OCI-M2 (cell line): ENCODE measurements around the gene ZFYVE28.

Source experiments
- DNase-seq: peaks from one replicate; lab custom pipeline; 2025; ENCODE audit not compliant: unreplicated experiment; lab: John Stamatoyannopoulos, UW

The ZFYVE28 gene

DNA sequence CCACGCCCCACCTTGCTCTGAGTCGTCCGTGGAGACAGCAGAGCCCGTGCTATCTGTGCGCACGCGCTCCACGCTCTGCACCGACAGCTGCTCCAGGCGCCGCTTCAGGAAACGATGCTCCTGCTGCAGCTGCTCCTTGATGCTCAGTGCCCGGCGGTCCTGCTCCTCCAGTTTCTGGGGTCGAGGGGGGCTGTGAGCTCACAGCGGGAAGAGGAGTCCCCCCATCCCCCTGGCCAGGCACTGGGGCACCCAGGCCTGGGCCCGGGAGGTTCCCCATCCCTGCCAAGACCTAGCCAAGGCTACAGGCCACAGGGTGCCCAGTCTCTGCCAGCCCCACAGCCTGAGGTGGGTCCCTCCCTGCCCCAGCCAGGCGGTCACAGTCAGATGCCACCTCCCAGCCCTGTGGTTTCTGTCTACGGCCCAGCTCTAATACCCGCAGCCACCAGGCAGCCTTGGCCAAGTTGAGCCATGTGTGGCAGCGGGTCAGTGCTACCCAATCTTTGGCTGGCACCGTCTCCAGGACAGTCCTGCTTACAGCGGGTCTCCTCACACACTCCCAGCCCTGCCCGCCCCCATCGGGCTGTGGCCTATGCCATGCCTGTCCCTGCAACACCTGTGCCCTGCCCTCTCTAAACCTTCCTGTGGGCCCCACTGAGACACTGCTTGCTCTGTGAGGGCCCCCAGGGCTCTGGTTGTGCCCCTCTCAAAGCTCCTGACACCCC is 167.2 kb downstream of the ZFYVE28 start:
- no peak for DNase-seq

DNA sequence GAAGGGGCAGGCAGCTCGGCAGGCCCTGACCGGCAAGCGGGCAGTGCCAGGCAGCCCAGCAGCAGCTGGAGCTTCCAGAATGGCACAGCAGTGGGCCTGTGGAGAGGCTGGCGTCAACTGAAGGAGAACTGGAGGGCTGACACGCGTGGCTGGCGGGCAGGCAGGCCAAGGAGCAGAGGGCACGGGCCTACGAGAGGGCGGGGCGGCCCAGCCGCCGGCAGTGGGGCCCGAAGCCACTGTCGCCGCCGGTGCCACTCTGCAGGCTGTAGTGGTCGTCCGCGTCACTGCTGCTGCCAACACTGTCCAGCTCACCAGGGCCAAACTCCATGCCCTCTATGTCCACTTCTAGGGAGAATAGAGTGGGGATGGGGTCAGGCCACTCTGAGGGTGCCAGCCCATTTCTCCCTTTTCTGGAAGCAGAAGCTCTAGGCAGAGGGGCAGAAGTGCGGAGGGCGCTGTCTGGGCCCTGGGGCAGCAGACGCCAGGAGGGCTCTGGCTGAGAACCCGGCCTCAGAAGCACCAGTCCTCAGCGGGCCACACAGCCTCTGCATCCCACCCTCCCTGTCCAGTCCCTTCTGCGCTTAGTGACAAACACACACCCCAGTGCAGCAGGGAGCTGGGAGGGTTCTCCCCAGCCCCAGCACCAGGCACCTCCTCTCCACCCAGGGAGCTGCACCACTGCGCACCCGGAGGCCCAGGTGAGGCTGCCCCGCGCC is 167.9 kb downstream of the ZFYVE28 start:
- no peak for DNase-seq

DNA sequence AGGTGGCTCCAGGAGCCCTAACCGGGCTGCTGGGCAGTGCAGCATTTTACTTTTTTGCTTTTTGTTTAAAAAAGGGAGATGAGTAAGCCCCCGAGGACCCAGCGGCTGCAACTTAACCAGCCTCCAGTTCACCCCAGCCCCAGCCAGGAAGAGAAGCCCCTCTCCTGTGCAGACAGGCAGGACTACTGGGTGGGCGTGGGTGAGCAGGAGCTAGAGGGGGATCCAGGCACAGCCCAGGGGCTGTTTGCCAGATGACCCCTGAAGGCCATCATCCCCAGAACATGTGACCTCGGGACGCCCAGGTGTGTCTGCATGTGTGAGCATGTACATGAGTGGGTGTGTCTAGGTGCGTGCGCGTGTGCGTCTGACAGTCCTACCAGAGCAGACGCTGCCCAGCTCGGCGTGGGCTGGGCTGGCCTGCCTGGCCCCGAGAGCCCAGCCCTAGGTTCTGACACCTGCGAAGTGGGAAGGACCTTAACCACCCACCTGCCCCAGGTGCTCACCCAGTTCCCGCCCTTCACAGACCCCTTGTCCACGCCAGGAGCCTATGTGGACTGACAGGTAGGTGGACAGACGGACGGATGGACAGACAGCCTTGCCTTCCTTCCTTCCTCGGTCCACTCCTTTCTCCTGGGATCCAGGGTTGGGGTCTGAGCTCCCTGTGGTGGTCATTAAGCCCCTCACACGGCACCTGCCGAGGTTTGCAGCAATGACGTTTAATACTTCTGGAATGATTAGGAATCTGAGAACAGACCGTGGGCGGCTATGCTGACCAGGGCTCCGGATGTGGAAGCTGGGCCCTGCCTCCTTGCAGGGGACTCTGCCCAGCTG is 168.7 kb downstream of the ZFYVE28 start:
- DNase-seq: no peak

DNA sequence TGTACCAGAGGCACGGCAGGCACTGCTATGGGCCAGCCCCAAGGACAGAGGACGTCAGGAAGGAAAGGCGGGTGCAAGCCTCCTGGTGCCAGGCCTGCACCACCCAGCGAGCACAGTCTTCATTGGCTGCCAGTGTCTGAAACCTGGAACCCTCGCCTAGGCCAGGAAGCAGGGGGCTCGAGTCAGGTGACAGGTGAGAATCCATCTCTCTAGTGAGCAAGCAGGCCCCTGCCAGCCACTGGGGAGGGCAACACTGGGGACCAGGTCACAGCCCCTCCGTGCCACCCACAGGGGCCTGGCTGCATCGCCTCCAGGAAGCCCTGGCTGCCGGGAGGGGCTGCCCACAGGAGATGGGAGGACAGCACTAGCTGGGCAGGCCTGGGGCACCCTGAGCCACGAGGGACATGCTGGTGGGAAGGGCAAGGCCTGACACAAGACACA is 169.6 kb downstream of the ZFYVE28 start:
- no peak for DNase-seq

DNA sequence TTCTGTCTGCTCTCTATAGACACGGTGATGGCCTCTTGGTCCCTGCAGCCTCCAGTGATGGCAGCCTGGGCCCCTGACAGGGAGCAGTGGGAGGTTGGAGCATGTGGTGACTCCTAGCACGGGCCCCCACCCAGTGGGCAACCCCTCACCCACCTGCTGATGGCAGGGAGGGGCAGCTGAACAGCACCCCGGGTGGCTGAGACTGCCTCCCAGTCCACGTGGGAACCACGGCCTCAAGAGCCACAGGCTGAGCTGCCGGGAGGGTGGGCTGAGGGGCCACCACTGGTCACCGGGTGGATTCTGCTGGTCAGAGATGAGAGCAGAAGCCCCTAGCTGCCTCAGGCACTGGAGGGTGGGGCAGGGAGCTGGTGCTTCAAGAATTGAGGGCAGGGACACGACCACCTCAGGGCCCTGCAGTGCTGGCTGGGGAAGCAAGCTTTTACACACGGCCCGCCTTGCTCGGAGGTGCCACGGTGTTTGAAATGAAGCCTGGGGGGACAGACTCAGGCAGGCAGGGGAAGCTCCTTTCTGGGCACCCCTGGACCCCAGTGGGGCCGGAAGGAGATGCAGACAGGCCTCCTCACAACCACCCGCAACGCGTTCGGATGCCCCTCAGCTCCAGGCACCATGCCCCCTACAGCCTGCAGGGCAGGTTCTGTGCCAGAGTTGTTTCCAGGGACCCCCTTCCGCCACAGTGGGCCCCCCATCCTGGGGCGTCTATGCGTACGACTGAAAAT is 170.2 kb downstream of the ZFYVE28 start:
- DNase-seq: no peak

DNA sequence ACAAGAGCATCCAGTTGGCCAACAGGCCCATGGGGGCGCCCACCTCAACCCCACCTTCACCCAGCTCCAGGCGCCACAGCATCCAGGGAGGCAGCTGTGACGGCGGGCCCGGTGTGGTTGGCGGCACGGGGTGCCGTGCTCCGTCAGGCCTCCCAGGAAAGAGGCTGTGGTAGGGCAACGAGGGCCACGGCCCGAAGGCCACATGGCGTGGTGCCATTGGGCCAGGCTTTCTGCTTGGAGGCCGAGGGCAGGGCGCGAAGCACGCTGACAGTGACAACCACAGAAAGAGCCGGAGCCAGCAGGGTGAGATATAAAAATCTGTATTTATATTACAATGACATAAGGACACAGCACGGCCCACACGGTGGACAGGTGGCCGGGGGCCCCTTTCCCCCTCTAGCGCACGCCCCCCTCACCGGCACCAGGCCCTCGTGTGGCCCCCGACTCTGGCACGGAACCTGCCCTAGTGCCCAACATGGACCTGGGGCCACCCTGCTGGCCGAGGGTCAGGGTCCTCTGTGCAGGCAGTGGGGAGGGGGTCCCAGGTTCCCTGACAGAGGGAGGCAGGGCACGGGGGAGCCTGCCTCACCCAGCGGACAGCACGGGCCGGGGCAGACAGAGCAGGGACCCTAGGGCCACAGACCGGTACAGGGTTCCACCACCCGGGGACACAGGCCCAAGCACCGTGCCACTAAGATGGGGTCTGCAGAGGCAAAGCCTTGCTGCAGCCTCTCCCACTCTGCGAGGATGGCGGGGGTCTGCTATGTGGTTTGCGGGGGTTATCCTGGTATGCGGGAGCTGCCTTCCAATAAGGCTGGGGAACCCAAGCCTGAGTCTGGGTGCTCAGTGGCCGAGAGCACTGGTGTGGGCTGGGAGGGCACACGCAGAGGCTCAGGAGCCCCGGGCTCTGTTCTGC is 171.1 kb downstream of the ZFYVE28 start:
- no peak for DNase-seq

DNA sequence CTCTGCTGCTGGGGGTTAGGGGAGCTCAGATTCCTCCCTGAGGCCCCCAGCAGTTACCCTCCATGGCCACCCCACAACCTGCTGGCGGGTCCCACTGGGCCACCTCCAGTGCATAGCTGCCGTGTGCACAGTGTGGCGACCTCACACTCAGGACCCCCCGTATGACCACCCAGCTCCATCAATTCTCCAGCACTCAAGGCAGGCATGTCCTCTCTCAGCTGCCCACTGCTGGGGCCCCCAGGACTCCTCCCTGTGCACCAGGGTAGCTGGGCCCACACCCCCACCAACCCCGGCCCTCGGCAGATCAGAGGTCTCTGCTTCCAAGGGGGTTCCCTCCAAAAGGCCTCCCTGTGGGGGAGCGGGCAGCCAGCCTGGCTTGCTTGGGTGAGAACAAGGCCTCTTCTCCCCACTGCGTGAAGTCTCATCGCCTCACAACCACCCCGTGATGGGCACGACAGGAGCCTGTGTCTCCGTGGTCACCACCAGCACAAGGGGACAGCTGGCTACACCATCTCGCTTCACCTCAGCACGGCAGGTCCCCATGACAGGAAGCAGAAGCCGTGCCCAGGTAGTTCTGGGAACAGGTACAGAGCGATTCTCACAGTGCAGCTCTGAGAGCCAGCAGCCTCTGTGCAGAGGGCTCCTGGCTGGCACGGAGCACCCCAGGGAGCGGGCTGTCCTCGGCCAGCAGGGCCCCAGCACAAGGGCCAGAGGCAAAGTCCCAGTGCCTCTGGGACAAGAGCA is 171.9 kb downstream of the ZFYVE28 start:
- no peak for DNase-seq

DNA sequence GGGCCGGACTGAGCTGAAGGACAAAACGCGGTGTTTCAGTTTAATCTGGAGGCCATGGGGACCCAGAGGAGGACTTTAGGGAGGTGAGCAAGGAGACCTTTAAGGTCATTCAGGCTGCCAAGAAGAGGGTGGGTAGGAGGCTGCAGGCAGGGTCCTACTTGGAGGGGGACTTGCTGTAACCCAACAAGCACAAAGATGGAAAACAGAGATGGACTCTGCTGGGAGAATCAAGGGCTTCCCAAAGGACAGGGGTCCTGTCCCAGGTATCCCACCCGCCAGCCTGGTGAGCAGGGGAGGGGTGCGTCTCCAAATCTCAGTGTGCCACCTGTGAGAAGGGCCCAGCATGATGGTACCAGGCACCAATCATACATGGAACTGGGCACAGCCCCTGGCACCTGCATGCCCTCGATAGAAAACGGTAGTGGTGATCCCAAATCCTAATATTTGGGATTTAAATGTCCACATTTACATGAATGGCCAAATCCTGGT is 172.6 kb downstream of the ZFYVE28 start:
- DNase-seq: no peak

DNA sequence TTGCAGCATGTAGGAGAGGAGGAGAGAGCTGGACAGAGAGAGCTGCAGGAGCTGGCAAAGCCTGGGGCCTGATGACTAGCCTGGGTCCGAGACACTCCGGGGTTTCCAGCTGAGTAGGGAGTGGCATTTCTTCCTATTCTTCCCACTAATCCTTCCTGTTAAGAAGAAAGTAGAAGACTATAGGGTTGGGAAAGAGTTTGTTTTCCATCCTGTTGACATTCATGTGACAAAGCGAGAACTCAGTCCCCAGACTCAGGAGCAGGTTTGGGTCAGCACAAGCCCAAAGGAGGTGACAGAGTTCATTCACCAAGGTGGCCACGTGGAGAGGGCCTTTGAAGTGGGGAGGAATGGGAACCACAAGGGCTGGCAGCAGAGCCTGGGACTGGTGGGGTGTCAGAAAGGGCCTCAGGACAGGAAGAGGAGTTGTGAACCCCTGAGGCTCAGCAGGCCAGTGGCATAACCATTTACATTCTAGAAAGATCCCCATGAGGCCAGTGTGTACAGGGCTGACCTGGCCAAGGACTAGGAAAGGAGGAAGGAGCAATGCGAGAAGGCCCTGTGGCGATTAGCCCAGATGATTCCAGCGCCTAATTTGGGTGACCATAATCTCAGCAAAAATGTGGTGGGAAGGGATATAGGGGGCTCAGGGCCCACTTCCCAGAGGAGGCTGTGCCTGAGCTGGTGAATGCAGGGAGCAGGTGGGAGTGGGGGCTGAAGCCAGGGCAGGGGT is 173.2 kb downstream of the ZFYVE28 start:
- DNase-seq: no peak

DNA sequence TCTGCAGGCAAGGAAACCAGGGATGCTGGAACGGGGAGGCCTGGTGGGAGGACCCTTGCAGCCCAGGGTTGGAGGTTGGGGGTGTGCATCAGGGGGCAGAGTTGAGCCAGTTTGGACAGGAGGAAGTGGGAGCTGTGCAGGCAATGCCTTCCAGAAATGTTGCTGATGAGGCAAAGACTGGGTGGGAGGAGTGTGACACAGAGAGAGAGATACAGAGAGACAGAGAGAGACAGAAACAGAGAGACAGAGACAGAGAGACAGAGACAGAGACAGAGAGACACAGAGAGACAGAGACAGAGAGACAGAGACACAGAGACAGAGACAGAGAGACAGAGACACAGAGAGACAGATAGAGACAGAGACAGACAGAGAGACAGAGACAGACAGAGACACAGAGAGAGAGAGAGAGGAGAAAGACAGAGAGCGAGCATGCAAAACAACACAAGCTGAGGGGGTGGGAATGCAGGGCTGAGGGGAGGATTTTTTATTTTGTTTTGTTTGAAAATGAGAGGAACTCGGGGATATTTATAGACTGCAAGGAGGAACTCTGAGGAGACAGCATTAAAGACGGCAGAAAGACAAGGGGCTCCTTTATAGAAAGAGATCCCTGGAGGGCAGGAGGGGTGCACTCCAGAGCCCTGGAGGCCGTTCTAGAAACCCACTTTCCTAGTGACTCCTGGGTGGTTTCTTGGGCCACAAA is 174.6 kb downstream of the ZFYVE28 start:
- no peak for DNase-seq

DNA sequence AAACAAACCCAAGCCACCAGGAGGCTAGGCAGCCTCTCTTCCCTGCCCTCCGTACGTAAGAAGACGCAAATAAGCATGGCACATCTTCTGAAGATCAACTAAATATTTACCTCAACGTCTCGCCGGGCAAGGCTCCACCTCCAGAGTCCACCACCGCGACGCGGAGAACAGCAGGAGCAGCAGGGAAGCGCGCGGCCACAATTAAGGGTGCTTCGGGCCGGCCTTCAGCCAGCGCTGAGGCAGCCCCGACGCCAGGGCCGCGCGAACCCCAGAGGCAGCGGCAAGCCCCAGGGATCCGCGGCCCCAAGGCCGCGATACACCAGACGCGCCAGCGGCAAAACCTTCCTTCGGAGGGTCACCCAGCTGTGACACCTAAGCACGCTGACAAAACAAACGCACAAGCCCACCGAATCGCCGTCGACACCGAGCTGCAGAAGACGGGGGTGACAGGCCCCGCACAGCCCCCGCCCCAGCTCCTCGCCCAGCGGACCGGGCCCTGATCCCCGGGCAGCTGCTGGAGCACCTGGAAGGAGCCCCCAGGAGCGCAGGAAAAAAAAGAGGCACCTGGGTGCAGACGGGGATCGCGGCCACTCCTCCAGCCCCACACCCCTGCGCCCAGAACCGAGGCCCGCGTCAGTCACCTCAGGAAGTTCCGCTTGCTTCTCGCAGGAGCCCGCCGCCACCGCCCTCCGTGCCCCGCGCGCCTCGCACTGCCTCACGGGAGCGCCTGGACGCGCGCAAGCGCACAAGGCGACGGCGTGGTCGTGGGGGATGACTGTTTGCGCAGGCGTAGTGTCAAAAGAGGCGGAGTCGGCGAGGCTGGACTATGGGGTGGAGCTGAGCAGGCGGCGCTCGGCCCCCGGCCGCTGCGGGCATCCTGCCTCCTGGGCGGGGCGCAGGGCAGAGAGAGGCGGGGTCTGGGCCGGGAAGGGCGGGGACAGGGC is 176.8 kb downstream of the ZFYVE28 start, which contains the start of the genes HAUS3 and POLN:
TSS of gene HAUS3 (minus strand) at position 712 of the 944 bp plus-strand sequence. CDS start 1,175 bp downstream, outside the sequence.
TSS of gene POLN (minus strand) at position 712 of the 944 bp plus-strand sequence. CDS start 12,890 bp downstream, outside the sequence.
- DNase-seq: peak; percentile 38

DNA sequence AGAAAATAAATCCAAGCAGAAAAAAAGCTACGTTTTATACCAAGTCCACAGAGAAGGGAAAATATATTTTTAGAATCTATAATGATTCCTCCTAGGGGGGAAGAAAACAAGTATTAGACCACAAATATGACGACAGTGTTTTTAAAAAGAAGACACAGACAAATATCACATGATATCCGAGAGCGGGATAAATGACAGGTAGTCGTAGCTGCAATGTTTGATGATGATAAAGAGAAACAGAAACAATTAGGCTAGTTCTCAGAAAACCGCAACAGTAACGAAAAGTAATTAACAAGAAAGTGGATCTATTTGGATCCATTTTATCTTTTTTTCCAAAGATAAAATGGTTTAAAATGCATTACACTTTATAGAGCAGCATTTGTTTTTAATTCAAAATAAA is 177.4 kb downstream of the ZFYVE28 start:
- DNase-seq: no peak

DNA sequence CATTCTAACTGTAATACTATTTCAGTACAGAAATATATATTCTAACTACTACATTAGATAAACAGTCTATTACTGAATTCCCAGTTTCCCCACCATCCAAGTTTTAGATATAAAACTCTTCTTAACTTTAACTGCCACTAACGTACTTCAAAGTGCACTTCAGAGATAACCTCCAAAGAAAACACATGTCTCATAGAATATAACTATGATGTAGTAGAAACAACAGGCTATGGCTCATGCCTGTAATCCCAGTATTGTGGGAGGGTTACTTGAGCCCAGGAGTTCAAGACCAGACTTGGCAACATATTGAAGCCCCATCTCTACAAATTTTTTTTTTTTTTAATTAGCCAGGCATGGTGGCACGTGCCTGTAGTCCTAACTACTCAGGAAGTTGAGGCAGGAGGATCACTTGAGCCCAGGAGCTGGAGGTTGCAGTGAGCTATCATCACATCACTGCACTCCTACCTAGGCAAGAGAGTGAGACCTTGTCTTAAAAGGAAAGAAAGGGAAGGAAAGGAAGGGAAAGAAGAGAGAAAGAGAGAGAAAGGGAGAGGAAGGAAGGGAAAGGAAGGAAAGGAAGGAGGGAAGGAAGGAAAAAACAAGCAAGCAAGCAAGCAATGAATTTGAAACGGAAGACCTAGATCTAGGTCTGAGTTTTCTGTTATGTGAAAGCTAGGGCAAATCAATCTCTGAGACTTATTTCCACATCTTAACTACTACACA is 181.3 kb downstream of the ZFYVE28 start:
- no peak for DNase-seq

DNA sequence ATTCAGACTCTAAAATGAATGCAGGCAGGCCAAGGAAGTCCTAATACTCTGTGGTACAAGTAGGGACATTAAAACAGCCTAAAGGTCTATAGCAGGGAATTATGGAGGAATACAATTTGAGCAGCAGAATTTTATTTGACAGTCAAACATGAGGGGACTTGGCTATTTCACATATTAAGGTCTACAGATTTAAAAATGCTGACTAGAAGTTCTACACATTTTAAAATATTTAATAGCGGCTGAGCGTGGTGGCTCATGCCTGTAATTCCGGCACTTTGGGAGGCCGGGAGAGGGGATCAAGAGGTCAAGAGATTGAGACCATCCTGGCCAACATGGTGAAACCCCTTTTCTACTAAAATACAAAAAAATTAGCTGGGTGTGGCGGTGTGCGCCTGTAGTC is 187.4 kb downstream of the ZFYVE28 start:
- DNase-seq: no peak

DNA sequence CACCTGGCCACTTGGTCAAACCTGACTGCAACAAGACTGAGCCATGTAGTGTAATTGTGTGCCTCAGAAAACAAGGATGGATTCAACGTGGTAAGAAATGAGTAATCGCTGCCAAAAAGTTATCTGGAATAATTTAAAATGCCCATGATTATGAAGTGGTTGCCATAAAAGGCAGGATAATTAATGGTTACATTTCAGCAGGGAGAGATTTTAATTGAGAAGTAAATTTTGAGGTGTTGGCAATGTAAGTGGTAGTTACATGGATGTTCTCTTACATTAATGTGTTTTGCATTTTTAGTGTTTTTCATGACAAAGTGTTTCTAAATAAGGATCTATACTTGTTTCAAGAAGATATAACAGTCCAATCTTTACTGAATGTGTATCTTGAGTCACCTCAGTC is 192.2 kb downstream of the ZFYVE28 start:
- no peak for DNase-seq

DNA sequence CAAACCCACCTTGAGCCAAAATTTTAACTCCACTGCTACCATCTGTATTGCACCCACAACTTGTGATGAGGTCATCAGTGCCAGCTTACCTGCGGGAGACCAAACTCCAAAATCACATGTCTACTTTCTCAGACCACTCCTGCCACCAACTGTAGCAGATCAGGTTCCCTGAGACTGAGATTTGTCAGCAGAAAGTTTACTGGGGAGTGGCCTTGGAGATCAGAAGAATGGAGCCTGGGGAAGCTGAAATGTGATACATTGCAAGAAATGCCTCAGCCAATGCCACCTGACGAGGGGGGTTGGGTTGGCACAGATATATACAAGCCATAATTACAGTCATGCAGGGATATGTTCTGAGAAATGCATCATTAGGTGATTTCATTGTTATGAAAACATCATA is 195.6 kb downstream of the ZFYVE28 start:
- DNase-seq: no peak
